GM18861 (cell line): ENCODE measurements around the gene RAB28.

Experiments used
- ATAC-seq: cut with Tn5 transposase; IDR thresholded peaks from one replicate; pipeline ENCODE4 v1.9.1; 2021; ENCODE audit not compliant: unreplicated experiment

RAB28 gene

DNA sequence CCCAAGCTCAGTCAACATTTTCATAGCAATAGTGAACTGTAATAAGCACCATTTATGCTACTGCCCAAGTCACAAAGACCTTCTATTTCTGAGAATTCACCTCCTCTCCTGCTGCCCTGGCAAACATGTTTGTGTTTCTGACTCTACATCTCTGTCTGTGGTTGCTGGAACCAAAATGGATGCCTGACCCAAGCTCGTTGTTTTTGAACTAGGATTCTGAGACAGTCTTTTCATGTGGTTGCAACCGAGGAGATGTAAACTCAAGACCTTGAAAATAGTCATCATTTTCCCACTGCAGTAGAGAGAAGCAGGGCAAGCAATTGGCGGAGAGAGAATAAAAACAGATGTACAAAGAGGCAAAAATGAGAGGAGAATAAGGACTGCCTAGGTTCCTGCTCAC is 160.2 kb downstream of the RAB28 start:
- ATAC-seq, result no peak

GRCh38 chr4:13322681-13323101 is 161.4 kb downstream of the RAB28 start:
- ATAC-seq, result no peak
